SK-N-SH treated with all-trans-retinoic acid at 6 μM for 48 hours (cell line): ENCODE results near the gene GRIK4.

ENCODE experiments used
- CREB5 ChIP-seq: fragments of 250-450 bp; sonication (Bioruptor Pico); IDR thresholded peaks from 2 replicates; pipeline ENCODE4 v1.5.1; 2020; ENCODE audit warnings: low read depth, mild to moderate bottlenecking, moderate library complexity
- ESRRG ChIP-seq: fragments of 250-450 bp; sonication (Bioruptor Pico); IDR thresholded peaks from 2 replicates; pipeline ENCODE4 v1.6.1; 2021; ENCODE audit warnings: mild to moderate bottlenecking
- TCF4 ChIP-seq: fragments of 250-450 bp; sonication (Bioruptor Pico); IDR thresholded peaks from 2 replicates; pipeline ENCODE4 v1.8.0; 2021; ENCODE audit warnings: mild to moderate bottlenecking, moderate library complexity, borderline replicate concordance
- TOX ChIP-seq: fragments of 250-450 bp; sonication (Bioruptor Pico); IDR thresholded peaks from 2 replicates; pipeline ENCODE4 v1.8.0; 2021; ENCODE audit warnings: mild to moderate bottlenecking, moderate library complexity, borderline replicate concordance
- ZFP30 ChIP-seq: fragments of 450-650 bp; formaldehyde crosslinking; IDR thresholded peaks from 2 replicates; pipeline ENCODE4 v1.5.0; 2022; ENCODE audit warnings: mild to moderate bottlenecking, moderate library complexity
- ZNF8 ChIP-seq: fragments of 450-650 bp; formaldehyde crosslinking; IDR thresholded peaks from 2 replicates; pipeline ENCODE4 v1.5.0; 2020; ENCODE audit warnings: mild to moderate bottlenecking, moderate library complexity
- TF ChIP-seq, protein P1 (sequence below): fragments of 250-450 bp; sonication (Bioruptor Pico); IDR thresholded peaks from 2 replicates; pipeline ENCODE4 v1.8.0; 2020; ENCODE audit warnings: mild to moderate bottlenecking, moderate library complexity, borderline replicate concordance
- TF ChIP-seq, protein P2 (sequence below): fragments of 250-450 bp; sonication (Bioruptor Pico); IDR thresholded peaks from 2 replicates; pipeline ENCODE4 v1.5.1; 2021; ENCODE audit warnings: mild to moderate bottlenecking, moderate library complexity

- TF ChIP-seq ESRRG (CRISPR knock-in tag) (no peak), TCF4 (CRISPR knock-in tag) (no peak), ZFP30 (CRISPR knock-in tag) (no peak), ZNF8 (no peak), CREB5 (CRISPR knock-in tag) (no peak), TOX (CRISPR knock-in tag) (no peak)
- TF ChIP-seq, protein P1, sequence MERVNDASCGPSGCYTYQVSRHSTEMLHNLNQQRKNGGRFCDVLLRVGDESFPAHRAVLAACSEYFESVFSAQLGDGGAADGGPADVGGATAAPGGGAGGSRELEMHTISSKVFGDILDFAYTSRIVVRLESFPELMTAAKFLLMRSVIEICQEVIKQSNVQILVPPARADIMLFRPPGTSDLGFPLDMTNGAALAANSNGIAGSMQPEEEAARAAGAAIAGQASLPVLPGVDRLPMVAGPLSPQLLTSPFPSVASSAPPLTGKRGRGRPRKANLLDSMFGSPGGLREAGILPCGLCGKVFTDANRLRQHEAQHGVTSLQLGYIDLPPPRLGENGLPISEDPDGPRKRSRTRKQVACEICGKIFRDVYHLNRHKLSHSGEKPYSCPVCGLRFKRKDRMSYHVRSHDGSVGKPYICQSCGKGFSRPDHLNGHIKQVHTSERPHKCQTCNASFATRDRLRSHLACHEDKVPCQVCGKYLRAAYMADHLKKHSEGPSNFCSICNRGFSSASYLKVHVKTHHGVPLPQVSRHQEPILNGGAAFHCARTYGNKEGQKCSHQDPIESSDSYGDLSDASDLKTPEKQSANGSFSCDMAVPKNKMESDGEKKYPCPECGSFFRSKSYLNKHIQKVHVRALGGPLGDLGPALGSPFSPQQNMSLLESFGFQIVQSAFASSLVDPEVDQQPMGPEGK: no peak
- TF ChIP-seq, protein P2, sequence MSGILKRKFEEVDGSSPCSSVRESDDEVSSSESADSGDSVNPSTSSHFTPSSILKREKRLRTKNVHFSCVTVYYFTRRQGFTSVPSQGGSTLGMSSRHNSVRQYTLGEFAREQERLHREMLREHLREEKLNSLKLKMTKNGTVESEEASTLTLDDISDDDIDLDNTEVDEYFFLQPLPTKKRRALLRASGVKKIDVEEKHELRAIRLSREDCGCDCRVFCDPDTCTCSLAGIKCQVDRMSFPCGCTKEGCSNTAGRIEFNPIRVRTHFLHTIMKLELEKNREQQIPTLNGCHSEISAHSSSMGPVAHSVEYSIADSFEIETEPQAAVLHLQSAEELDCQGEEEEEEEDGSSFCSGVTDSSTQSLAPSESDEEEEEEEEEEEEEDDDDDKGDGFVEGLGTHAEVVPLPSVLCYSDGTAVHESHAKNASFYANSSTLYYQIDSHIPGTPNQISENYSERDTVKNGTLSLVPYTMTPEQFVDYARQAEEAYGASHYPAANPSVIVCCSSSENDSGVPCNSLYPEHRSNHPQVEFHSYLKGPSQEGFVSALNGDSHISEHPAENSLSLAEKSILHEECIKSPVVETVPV (CRISPR knock-in tag): no peak
These were observed 62.3 kb downstream of the GRIK4 start for GRCh38 chr11:120573756-120574354.
